Measurements from ENCODE around the gene PIK3CD.

The PIK3CD gene

DNA sequence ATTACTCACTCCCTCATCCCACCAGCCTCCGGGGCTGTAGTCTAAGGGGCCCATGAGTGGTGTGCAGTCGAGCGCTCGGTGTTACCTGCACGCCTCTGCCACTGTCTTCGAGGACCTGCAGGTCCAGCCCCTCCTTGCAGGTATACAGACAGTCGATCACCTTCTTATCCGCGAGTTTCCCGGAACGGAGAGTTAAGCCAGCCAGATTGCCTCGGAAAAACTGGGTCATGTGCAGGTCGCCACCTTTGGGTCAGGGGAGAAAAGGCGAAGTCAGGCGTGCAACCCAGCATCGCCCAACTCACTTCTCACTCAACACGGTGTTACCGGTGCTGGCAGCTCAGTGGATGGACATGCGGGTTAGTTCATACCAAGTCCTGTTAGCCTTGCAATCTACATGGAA, 84.3 kb downstream of the PIK3CD start:
- TF ChIP-seq, protein P1, sequence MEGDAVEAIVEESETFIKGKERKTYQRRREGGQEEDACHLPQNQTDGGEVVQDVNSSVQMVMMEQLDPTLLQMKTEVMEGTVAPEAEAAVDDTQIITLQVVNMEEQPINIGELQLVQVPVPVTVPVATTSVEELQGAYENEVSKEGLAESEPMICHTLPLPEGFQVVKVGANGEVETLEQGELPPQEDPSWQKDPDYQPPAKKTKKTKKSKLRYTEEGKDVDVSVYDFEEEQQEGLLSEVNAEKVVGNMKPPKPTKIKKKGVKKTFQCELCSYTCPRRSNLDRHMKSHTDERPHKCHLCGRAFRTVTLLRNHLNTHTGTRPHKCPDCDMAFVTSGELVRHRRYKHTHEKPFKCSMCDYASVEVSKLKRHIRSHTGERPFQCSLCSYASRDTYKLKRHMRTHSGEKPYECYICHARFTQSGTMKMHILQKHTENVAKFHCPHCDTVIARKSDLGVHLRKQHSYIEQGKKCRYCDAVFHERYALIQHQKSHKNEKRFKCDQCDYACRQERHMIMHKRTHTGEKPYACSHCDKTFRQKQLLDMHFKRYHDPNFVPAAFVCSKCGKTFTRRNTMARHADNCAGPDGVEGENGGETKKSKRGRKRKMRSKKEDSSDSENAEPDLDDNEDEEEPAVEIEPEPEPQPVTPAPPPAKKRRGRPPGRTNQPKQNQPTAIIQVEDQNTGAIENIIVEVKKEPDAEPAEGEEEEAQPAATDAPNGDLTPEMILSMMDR (IDR thresholded peaks at IDR 0.05; ENCODE audit: insufficient read depth, low read length, poor library complexity, severe bottlenecking): no peak
- DNase-seq (ENCODE audit: extremely low read depth, insufficient read length): no peak
- H3K36me3 ChIP-seq (ENCODE audit: control insufficient read depth, insufficient read depth, low read length): peaks cover 54% of the 10 kb centered on the region
- no peaks in the 10 kb centered on the region for H3K27me3 ChIP-seq (replicated peaks; ENCODE audit: control insufficient read depth, insufficient read depth, low read length)
- no peak overlapping the region for H3K4me3 ChIP-seq (replicated peaks; ENCODE audit: low read depth, low read length)

GRCh38 chr1:9736241-9736640, 84.7 kb downstream of the PIK3CD start:
- H3K4me3 ChIP-seq (replicated peaks; ENCODE audit: low read depth, low read length): no peak overlapping the region
- no peaks in the 10 kb centered on the region for H3K27me3 ChIP-seq (replicated peaks; ENCODE audit: control insufficient read depth, insufficient read depth, low read length)
- peaks cover 55% of the 10 kb centered on the region for H3K36me3 ChIP-seq (ENCODE audit: control insufficient read depth, insufficient read depth, low read length)
- TF ChIP-seq, protein P1 (IDR thresholded peaks at IDR 0.05; ENCODE audit: insufficient read depth, low read length, poor library complexity, severe bottlenecking): no peak
- DNase-seq (ENCODE audit: extremely low read depth, insufficient read length): no peak

DNA sequence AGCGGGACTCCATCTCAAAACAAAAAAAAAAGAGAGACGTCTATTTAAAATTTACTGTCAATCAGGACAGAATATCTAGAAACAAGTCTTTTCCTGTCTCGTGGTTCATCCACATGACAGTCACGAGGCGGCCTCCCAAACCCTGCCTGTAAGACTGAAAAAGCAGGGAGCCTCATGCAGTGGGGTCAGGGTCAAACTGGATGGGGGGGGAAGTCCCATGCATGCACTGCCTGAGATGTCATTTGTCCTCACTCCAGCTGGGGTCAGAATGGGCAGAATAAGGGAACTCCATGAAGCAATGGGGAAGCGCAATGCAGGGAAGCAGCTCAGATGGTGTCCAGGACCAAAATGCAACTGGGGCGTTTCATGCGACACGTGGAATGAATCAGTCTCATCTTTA, 85.5 kb downstream of the PIK3CD start:
- Histone ChIP-seq H3K4me3 (replicated peaks; ENCODE audit: low read depth, low read length) (no peak overlapping the region), H3K36me3 (ENCODE audit: control insufficient read depth, insufficient read depth, low read length) (peaks cover 52% of the 10 kb centered on the region), H3K27me3 (replicated peaks; ENCODE audit: control insufficient read depth, insufficient read depth, low read length) (no peaks in the 10 kb centered on the region)
- DNase-seq (ENCODE audit: extremely low read depth, insufficient read length): no peak
- TF ChIP-seq, protein P1 (IDR thresholded peaks at IDR 0.05; ENCODE audit: insufficient read depth, low read length, poor library complexity, severe bottlenecking): no peak

GRCh38 chr1:9737671-9738070, 86.1 kb downstream of the PIK3CD start:
- H3K4me3 ChIP-seq (replicated peaks; ENCODE audit: low read depth, low read length): no peak overlapping the region
- TF ChIP-seq, protein P1 (IDR thresholded peaks at IDR 0.05; ENCODE audit: insufficient read depth, low read length, poor library complexity, severe bottlenecking): no peak
- H3K36me3 ChIP-seq (ENCODE audit: control insufficient read depth, insufficient read depth, low read length): peaks cover 48% of the 10 kb centered on the region
- no peaks in the 10 kb centered on the region for H3K27me3 ChIP-seq (replicated peaks; ENCODE audit: control insufficient read depth, insufficient read depth, low read length)
- no peak for DNase-seq (ENCODE audit: extremely low read depth, insufficient read length)

- Histone ChIP-seq H3K4me3 (replicated peaks; ENCODE audit: low read depth, low read length) (no peak overlapping the region), H3K27me3 (replicated peaks; ENCODE audit: control insufficient read depth, insufficient read depth, low read length) (no peaks in the 10 kb centered on the region), H3K36me3 (ENCODE audit: control insufficient read depth, insufficient read depth, low read length) (peaks cover 21% of the 10 kb centered on the region)
- TF ChIP-seq, protein P1 (IDR thresholded peaks at IDR 0.05; ENCODE audit: insufficient read depth, low read length, poor library complexity, severe bottlenecking): no peak
- no peak for DNase-seq (ENCODE audit: extremely low read depth, insufficient read length)
Observed at GRCh38 chr1:9744106-9744799, 92.7 kb downstream of the PIK3CD start.

- Histone ChIP-seq H3K27me3 (replicated peaks; ENCODE audit: control insufficient read depth, insufficient read depth, low read length) (no peaks in the 10 kb centered on the region), H3K4me3 (replicated peaks; ENCODE audit: low read depth, low read length) (no peak overlapping the region), H3K36me3 (ENCODE audit: control insufficient read depth, insufficient read depth, low read length) (peaks cover 15% of the 10 kb centered on the region)
- no peak for DNase-seq (ENCODE audit: extremely low read depth, insufficient read length)
- TF ChIP-seq, protein P1 (IDR thresholded peaks at IDR 0.05; ENCODE audit: insufficient read depth, low read length, poor library complexity, severe bottlenecking): no peak
Observed at GRCh38 chr1:9746211-9746610, 94.7 kb downstream of the PIK3CD start.

All from GM06990 (cell line).